PC-3 (cell line): ENCODE results near the gene MAP7. TPM values are rescaled to one million over a fixed set of nuclear protein-coding genes. Genes with fewer than 3 reads are reported as not detected.
"Not testable (repeated sequence)": the region's sequence is repeated elsewhere in the genome, so short reads cannot be mapped to it uniquely, and the experiment has no call there.

ENCODE experiments used
- ATAC-seq: fragments of 200-7000 bp; cut with Tn5 transposase; 2 replicates; pipeline ENCODE4 v1.9.1; 2020; ENCODE audit warnings: mild to moderate bottlenecking, moderate library complexity
- BruUV-seq: library from RNA; stranded (reverse); fragments of 400-500 nt; replicated peaks from 2 replicates; lab custom pipeline; 2021; lab: Mats Ljungman, UMichigan
- CTCF ChIA-PET: fragments of 300-600 bp; sonication (Branson Sonifier 250); formaldehyde crosslinking; loops from one replicate; lab custom pipeline; 2022; ENCODE audit warnings: antibody characterized with exemption; lab: Charles Lee
- POLR2A ChIA-PET: fragments of 300-600 bp; sonication (Branson Sonifier 250); formaldehyde crosslinking; loops from one replicate; lab custom pipeline; 2022; ENCODE audit warnings: antibody characterized with exemption; ENCODE audit not compliant: unreplicated experiment; lab: Charles Lee
- DNase-seq: peaks from one replicate; pipeline ENCODE4 v3.0.0-alpha.2; 2015
- H2AFZ ChIP-seq: fragments of 300-600 bp; sonication (generic); 2 replicates; pipeline ENCODE4 v1.6.0; 2016; ENCODE audit warnings: antibody characterized with exemption, low read length
- H3F3A ChIP-seq: fragments of 300-600 bp; sonication (generic); one replicate; pipeline ENCODE4 v1.6.0; 2017; ENCODE audit warnings: antibody characterized with exemption, low read length, control low read depth, mild to moderate bottlenecking; ENCODE audit not compliant: unreplicated experiment
- H3K27ac ChIP-seq: fragments of 300-600 bp; sonication (generic); 2 replicates; pipeline ENCODE4 v1.5.1; 2016; ENCODE audit warnings: mild to moderate bottlenecking, low read length
- H3K27me3 ChIP-seq: fragments of 300-600 bp; sonication (generic); 2 replicates; pipeline ENCODE4 v1.6.1; 2016; ENCODE audit warnings: low read length, mixed read lengths
- H3K36me3 ChIP-seq: fragments of 300-600 bp; sonication (generic); 2 replicates; pipeline ENCODE4 v1.6.1; 2016; ENCODE audit warnings: low read depth, mixed run types, low read length, mixed read lengths
- H3K4me1 ChIP-seq: fragments of 300-600 bp; sonication (generic); 2 replicates; pipeline ENCODE4 v1.5.1; 2016; ENCODE audit warnings: low read length; ENCODE audit not compliant: insufficient read depth
- H3K4me2 ChIP-seq: fragments of 300-600 bp; sonication (generic); 2 replicates; pipeline ENCODE4 v1.6.0; 2016; ENCODE audit warnings: low read length
- H3K4me3 ChIP-seq: fragments of 300-600 bp; sonication (generic); 2 replicates; pipeline ENCODE4 v1.5.1; 2016; ENCODE audit warnings: mild to moderate bottlenecking, low read length, mixed read lengths
- H3K79me2 ChIP-seq: fragments of 300-600 bp; sonication (generic); 2 replicates; pipeline ENCODE4 v1.6.1; 2017; ENCODE audit warnings: low read length, mixed read lengths
- H3K9ac ChIP-seq: fragments of 300-600 bp; sonication (generic); 2 replicates; pipeline ENCODE4 v1.6.0; 2016; ENCODE audit warnings: mild to moderate bottlenecking, low read length
- H3K9me2 ChIP-seq: fragments of 300-600 bp; sonication (generic); replicated peaks from 2 replicates; pipeline ENCODE4 v1.6.1; 2016; ENCODE audit warnings: mixed run types, low read length, mixed read lengths
- H3K9me3 ChIP-seq: fragments of 300-600 bp; sonication (generic); 2 replicates; pipeline ENCODE4 v1.6.1; 2016; ENCODE audit warnings: low read length, mixed read lengths
- H4K20me1 ChIP-seq: fragments of 300-600 bp; sonication (generic); 2 replicates; pipeline ENCODE4 v1.6.1; 2016; ENCODE audit warnings: low read length, mixed read lengths
- EZH2 ChIP-seq: fragments of 300-600 bp; sonication (generic); IDR thresholded peaks from one replicate; pipeline ENCODE4 v1.6.1; 2017; ENCODE audit warnings: antibody characterized with exemption, mild to moderate bottlenecking, low read length; ENCODE audit not compliant: unreplicated experiment
- EZH2phosphoT487 ChIP-seq: fragments of 300-600 bp; sonication (generic); IDR thresholded peaks from 2 replicates; pipeline ENCODE4 v1.6.1; 2018; ENCODE audit warnings: mild to moderate bottlenecking, antibody characterized with exemption, low read length, borderline replicate concordance
- intact Hi-C: fragments of 100-400 bp; cut with micrococcal nuclease; formaldehyde crosslinking; loops from 2 replicates; pipeline ENCODE4 v1.9.0; 2023
- total RNA-seq: library from RNA; depleted of rRNA; stranded (reverse); fragments of >200 nt; gene quantifications from 2 replicates; pipeline ENCODE4 v1.2.3, GENCODE V29; 2014
- TF ChIP-seq, protein P1 (sequence below): fragments of 300-600 bp; sonication (generic); conservative IDR thresholded peaks from 2 replicates; pipeline ENCODE4 v1.5.1; 2017; ENCODE audit warnings: antibody characterized with exemption, low read depth, mild to moderate bottlenecking, low read length

MAP7 gene
- total RNA-seq, 1 experiment from 2014 or later, result 13.9 TPM

DNA sequence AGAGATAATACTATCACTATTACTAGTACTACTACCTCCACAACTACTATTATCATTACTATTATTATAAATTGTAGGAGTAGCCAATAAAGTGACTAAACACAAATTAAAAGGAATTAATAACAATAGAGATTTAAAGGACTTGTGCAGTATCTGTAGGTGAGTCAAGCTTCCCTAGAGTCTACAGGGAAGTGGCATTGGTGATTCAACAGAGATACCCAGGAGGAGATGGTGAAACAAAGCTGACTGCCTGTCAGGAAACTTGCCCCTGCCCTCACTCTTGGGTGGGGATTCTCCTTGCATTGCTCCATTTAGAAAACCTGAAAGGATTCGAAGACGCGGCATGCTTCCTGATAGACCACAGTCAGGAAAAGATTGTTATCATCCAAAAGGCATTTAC lies 237.2 kb downstream of the MAP7 start:
- Histone ChIP-seq H2AFZ (no peak overlapping the region), H3F3A (no peaks in the 10 kb centered on the region), H3K36me3 (no peaks in the 10 kb centered on the region), H3K27me3 (no peaks in the 10 kb centered on the region), H3K79me2 (no peaks in the 10 kb centered on the region), H3K9me2 (no peaks in the 10 kb centered on the region), H3K4me2 (no peak overlapping the region), H3K4me3 (no peak overlapping the region), H3K4me1 (no peaks in the 10 kb centered on the region), H3K9me3 (no peaks in the 10 kb centered on the region), H3K9ac (no peak overlapping the region), H3K27ac (no peak overlapping the region), H4K20me1 (no peaks in the 10 kb centered on the region)
- no peak for ATAC-seq
- no TSS peak for BruUV-seq
- intact Hi-C loops, result no loop called here
- ChIA-PET CTCF (no interaction called here), POLR2A (no interaction called here)
- TF ChIP-seq EZH2 (no peak), EZH2phosphoT487 (no peak)
- TF ChIP-seq, protein P1, sequence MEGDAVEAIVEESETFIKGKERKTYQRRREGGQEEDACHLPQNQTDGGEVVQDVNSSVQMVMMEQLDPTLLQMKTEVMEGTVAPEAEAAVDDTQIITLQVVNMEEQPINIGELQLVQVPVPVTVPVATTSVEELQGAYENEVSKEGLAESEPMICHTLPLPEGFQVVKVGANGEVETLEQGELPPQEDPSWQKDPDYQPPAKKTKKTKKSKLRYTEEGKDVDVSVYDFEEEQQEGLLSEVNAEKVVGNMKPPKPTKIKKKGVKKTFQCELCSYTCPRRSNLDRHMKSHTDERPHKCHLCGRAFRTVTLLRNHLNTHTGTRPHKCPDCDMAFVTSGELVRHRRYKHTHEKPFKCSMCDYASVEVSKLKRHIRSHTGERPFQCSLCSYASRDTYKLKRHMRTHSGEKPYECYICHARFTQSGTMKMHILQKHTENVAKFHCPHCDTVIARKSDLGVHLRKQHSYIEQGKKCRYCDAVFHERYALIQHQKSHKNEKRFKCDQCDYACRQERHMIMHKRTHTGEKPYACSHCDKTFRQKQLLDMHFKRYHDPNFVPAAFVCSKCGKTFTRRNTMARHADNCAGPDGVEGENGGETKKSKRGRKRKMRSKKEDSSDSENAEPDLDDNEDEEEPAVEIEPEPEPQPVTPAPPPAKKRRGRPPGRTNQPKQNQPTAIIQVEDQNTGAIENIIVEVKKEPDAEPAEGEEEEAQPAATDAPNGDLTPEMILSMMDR, result no peak
- no peak for DNase-seq

DNA sequence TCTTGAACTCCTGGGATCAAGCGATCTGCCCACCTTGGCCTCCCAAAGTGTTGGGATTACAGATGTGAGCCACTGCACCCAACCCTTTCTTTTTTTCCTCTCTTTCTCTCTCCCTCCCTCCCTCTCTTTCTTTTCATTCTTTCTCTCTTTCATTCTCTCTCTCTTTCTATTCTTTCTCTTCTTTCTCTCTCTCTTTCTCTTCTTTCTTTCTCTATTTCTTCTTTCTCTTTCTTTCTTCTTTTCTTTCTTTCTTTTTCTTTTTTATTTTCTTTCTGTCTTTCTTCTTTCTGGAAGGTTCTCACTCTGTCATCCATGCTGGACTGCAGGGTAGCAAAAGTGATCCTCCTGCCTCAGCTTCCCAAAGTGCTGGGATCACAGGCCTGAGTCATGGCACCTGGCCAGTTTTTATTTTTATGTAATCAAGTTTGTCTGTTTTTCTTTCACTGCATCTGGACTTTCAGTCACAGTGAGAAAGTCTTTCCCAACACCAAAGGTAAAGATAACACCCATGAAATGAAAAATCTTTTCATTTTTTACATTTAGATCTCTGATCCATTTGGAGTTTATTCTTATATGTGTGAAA lies 240.4 kb downstream of the MAP7 start:
- H4K20me1 ChIP-seq, result no peaks in the 10 kb centered on the region
- H3K9me3 ChIP-seq, result no peaks in the 10 kb centered on the region
- no peaks in the 10 kb centered on the region for H3K79me2 ChIP-seq
- H3K4me3 ChIP-seq, result no peak overlapping the region
- no peaks in the 10 kb centered on the region for H3K4me1 ChIP-seq
- DNase-seq (no peak), ATAC-seq (no peak)
- no peaks in the 10 kb centered on the region for H3K9me2 ChIP-seq
- intact Hi-C loops, result no loop called here
- ChIA-PET CTCF (no interaction called here), POLR2A (no interaction called here)
- no peak for TF ChIP-seq EZH2phosphoT487
- TF ChIP-seq EZH2, result no peak
- TF ChIP-seq, protein P1, result no peak
- no peaks in the 10 kb centered on the region for H3K36me3 ChIP-seq
- H3K9ac ChIP-seq, result no peak overlapping the region
- BruUV-seq, result no TSS peak
- no peaks in the 10 kb centered on the region for H3F3A ChIP-seq
- H3K27me3 ChIP-seq, result no peaks in the 10 kb centered on the region
- no peak overlapping the region for H3K4me2 ChIP-seq
- no peak overlapping the region for H3K27ac ChIP-seq
- no peak overlapping the region for H2AFZ ChIP-seq

DNA sequence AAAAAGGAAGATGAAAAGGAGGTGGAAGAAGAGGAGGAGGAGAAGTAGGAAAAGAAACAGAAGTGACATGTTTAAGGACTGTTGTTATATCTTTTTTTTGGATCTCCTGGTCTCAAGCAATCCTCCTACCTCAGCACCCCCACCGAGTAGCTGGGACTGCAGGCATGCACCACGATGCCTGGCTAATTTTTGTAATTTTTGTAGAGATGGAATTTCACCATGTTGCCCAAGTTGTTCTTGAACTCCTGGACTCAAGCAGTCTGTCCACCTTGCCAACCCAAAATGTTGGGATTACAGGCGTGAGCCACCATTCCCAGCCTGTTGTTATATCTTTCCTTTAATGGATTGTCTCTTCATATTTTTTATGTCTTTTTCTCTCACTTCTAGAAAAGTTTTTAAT lies 241.1 kb downstream of the MAP7 start:
- Histone ChIP-seq H3K4me3 (no peak overlapping the region), H3K27ac (no peak overlapping the region), H3K27me3 (no peaks in the 10 kb centered on the region), H2AFZ (no peak overlapping the region), H3K9me2 (no peaks in the 10 kb centered on the region), H3K9me3 (no peaks in the 10 kb centered on the region), H3K4me2 (no peak overlapping the region), H3K9ac (no peak overlapping the region), H3K4me1 (peaks cover 4% of the 10 kb centered on the region; the same call in 1 of the 2 replicates), H4K20me1 (no peaks in the 10 kb centered on the region), H3K36me3 (no peaks in the 10 kb centered on the region), H3K79me2 (no peaks in the 10 kb centered on the region), H3F3A (no peaks in the 10 kb centered on the region)
- BruUV-seq, result no TSS peak
- ATAC-seq, result no peak
- CTCF ChIA-PET, result no interaction called here
- intact Hi-C loops, result no loop called here
- no peak for TF ChIP-seq EZH2phosphoT487
- TF ChIP-seq EZH2, result no peak
- TF ChIP-seq, protein P1, result no peak
- no peak for DNase-seq
- POLR2A ChIA-PET, result no interaction called here

- H3K27ac ChIP-seq, H3K36me3 ChIP-seq, POLR2A ChIA-PET, H3K9ac ChIP-seq, DNase-seq, BruUV-seq, H3K4me3 ChIP-seq, H3F3A ChIP-seq, H3K4me2 ChIP-seq, CTCF ChIA-PET, ATAC-seq, H3K9me2 ChIP-seq, H3K27me3 ChIP-seq, H4K20me1 ChIP-seq, H3K9me3 ChIP-seq, H2AFZ ChIP-seq, H3K4me1 ChIP-seq, H3K79me2 ChIP-seq, intact Hi-C loops: not testable (repeated sequence)
These were observed 241.8 kb downstream of the MAP7 start for GRCh38 chr6:136308469-136308868.
